Activated CD4-positive, CD25-positive, alpha-beta regulatory T cell (primary cell): Measurements from ENCODE around the gene BBS5.
"Not testable (repeated sequence)": the region's sequence is repeated elsewhere in the genome, so short reads cannot be mapped to it uniquely, and the experiment has no call there.

Source experiments
- DNase-seq, 4 experiments: peaks; one replicate each; lab custom pipeline; 2025; lab: John Stamatoyannopoulos, UW

BBS5 gene

DNA sequence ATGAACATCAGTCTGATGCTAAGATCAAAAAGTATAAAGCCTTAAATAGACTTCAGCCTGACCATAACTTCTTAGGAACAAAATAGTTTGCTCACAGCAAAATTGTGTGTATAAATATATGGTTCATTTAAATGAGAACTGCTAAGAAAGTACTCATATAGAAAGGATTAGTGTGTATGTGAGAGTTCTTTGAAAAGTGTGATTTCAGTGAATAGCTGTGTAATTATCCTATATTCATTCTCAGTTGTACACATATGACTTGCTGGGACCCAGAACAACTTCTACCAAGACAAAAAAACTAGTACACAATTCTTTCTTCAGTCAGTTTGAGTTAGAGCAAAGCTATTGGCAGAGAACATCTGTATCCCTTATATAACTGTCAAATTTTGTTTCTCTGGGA is 7.2 kb downstream of the BBS5 start:
- DNase-seq, result no peak

GRCh38 chr2:169490834-169491233 is 11.5 kb downstream of the BBS5 start:
- no peak for DNase-seq

DNA sequence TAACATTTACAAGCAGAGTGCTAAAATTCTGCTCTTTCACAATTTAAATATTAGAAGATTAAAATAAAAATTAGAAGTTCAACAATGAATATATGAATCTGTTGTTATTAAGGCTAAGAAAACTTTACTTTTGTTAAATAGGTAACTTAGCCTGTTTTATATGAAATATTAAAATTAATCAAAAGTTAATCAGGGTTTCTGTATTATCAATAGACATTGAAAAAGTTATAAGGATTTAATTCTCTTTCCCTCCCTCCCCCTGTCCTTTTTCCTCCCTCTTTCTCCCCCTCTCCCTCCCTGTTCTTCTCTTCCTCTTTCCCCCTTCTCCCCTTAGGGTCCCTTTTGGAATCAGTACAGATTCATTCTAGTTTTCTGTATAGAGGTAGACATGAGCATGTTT is 12.1 kb downstream of the BBS5 start:
- no peak for DNase-seq

DNA sequence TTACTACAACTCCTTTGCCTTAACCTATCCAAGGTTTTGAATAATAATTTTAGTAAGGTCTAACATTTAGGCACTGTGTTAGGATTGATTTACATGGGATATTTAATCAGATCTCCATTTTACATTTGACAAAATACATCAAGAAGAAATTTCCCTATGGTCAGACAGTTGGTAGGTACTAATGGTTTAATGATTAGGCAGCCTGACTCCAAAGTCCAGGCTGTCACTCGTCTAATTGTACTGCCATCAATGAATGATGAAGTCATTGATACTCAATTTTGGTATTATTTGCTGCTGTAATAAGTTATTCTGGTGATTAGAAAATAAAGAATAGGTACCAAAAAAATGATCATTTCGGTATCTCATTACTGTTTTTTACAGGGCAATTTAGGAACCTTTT is 14.1 kb downstream of the BBS5 start:
- no peak for DNase-seq

- no peak for DNase-seq
These were observed 16.1 kb downstream of the BBS5 start for GRCh38 chr2:169495310-169495928.

- no peak for DNase-seq
These were observed 25.4 kb downstream of the BBS5 start for GRCh38 chr2:169504651-169505050.

DNA sequence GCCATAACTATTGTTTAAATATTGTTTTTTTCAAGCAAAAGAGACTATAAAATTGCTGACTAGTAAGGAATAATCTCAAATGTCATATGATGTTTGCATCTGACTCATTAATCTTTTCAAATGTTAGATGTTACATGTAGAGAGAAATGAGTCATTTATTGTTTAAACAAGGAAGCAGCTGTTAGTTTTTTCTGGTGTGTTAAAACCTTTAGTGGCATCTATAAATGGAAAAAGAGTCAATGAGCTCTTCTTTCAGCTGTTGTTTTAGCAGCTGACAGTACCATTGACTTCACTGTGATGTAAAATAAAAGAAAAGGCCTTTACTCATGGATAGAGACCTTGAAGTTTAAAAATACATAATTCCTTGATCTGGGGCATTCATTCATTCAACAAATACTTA is 28.4 kb downstream of the BBS5 start:
- DNase-seq, result no peak

DNA sequence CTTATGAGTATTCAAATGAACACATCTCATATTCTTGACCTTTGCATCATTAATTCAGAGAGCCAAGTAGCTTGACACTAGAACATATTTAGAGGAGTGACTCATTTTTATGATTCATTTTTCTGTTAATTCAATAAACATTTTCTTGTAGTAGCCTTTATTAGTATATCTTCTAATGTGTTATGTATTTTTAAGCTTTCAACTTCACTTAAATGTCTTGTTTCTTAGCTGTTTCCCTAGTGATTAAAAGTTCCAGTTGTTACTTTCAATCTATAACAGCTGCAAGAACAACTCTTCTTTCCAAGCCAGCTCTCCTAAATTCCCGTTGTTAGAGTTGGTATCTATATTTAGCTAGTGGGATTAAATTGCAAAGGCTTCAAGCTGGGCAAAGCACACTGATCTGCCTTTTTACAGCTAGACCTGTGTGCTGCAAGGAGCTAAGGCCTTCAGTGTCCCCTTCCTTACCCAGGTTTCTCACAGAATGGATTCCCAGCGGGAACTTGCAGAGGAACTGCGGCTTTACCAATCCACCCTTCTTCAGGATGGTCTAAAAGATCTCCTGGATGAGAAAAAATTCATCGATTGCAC is 30.1 kb downstream of the BBS5 start, which contains the start of gene KLHL41:
KLHL41 (plus strand) TSS at position 405 of the 588 bp plus-strand sequence; CDS start at position 482, 77 bp downstream.
- DNase-seq, result no peak

DNA sequence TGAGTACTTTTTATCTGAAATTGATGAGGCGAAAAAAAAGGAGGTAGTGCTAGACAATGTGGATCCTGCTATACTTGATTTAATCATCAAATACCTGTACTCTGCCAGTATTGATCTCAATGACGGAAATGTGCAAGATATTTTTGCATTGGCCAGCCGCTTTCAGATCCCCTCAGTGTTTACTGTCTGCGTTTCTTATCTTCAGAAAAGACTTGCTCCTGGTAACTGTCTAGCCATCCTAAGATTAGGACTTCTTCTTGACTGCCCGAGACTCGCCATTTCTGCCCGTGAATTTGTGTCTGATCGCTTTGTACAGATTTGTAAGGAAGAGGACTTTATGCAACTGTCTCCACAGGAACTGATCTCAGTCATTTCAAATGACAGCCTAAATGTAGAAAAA is 30.7 kb downstream of the BBS5 start:
- no peak for DNase-seq

DNA sequence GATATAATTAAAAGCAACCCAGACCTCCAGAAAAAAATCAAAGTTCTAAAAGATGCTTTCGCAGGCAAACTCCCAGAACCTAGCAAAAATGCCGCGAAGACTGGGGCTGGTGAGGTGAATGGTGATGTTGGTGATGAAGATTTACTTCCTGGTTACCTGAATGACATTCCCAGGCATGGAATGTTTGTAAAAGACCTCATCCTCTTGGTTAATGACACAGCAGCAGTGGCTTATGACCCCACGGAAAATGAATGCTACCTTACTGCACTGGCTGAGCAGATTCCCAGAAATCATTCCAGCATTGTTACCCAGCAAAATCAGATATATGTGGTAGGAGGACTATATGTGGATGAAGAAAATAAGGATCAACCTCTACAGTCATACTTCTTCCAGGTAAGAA is 31.2 kb downstream of the BBS5 start:
- no peak for DNase-seq

DNA sequence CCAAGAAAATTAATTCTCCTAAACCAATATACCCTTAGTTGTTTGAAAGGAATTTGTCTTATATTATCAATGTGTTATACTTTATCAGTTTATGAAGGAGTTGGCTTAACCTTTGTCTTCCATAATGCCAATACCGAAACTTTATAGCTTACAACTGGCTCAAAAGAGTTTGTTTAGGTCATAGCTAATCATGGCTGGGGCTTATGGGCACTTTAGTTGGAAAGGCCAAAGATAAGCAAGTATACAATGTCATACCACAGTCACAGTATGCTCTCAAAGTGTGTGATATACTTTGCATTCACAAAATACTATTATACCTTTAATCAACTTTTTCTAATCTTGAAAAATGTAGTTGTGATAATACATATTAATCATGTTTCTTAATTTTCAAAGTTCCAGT is 32.5 kb downstream of the BBS5 start:
- DNase-seq, result no peak

DNA sequence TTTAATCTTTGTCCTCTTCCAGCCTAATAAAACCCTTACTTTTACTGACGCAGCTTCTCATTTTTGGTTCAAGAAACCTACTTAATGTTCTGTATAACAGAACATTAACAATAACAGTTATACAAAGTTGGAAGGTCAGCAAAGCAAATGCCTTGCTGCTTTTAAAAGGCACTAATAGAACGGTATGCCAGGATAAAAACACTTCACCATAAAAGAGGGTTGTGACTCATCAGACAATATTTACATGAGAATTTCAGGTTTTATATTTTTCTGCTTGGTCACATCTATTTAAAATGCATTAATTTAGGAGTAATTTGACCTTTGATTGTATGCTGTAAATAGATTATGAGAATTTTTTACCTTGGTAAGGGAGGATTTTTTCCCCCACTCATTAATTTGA is 33.2 kb downstream of the BBS5 start:
- DNase-seq, result no peak

DNA sequence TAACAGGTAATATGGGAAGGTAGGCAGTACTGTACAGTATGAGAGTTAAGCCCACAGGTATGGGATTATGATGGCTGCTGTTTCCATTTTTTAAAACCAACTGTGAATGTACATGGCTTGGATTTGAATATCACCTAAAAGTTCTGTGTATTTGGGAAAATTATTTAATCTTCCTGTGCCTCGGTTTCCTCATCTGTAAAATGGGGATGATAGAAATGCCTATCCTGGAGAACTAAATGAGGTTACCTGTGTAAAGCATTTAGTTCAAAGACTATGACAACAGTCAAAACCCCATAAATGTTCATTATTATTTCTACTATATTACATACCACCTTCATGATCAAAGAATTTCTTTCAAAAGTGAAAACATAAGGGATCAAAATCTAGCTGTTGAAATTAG is 33.8 kb downstream of the BBS5 start:
- DNase-seq, result no peak

- DNase-seq, result no peak
These were observed 34.6 kb downstream of the BBS5 start for GRCh38 chr2:169513926-169514325.

GRCh38 chr2:169514758-169515157 is 35.5 kb downstream of the BBS5 start:
- not testable (repeated sequence) for DNase-seq

DNA sequence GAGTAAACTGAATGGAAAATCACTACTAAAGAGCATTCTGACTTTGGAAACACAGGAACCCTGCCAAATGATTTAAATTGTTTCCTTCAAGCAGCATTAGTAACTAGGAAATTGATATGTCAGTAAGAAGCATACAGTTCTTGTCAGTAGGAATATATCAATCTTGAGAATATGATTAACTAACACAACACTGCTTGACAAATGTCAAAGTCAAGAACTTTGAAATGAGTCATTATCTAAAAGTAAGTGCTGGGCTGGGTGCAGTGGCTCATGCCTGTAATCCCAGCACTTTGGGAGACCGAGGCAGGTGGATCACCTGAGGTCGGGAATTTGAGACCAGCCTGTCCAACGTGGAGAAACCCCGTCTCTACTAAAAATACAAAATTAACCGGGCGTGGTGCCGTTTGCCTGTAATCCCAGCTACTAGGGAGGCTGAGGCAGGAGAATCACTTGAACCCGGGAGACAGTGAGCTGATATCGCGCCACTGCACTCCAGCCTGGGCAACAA is 37.2 kb downstream of the BBS5 start:
- DNase-seq, result not testable (repeated sequence)

DNA sequence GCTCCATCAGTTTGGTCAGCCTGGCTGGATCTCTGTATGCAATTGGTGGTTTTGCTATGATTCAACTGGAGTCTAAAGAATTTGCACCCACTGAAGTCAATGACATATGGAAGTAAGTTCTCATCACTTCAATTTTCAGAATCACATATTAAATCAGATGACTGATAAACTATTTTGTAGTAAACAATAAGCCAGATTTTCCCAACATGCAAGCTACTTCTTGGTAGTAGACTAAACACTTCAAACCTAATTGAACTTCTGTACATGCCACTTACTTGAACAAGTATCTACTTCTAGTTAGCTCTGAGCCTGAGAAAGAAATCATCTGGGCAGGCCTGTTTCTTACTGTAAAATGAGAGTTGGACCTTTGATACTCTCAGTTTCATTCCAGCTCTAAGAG is 41.6 kb downstream of the BBS5 start:
- no peak for DNase-seq

GRCh38 chr2:169523681-169524080 is 44.4 kb downstream of the BBS5 start:
- DNase-seq, result no peak

- DNase-seq, result no peak
These were observed 46.1 kb downstream of the BBS5 start for GRCh38 chr2:169525434-169525833.

DNA sequence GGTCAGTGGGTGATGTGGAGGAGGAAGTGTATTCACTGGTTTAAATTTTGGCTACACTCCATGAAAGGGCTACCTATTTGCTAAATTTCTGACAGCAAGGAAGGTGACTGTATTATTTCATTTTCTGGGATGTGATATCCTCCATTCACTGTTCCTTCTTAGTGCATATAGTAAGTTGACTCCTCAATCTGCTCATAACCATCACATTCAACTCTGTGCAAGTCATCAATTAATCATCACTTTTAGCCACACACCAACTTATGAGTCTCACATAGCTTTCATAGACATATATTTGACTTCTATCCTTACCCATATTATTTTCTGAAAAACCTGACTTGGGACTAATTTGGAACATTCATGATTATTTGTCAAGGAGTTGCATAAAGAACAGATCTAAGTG is 47.2 kb downstream of the BBS5 start:
- no peak for DNase-seq

DNA sequence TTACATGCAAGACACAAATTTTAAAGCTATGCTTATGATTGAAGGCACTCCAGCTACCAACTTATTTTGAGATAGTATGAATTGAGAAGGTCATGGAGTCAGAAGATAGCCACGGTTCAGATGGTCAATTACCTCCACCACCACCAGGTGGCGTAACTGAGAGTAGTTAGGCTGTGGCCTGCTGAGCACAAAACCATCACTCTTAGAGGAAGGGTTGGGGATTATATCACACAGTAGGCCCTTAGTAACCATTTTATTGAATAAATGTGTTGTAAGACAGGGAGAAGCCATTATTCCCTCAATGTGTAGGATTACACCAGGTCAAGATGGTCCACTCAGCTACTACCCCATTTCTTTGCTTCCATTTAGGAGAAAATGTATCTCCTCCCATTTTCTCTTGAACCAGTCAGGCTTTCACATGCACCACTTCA is 49.0 kb downstream of the BBS5 start:
- DNase-seq, result peak; percentile 54 to 65 (median 58)

GRCh38 chr2:169539460-169539859 is 60.2 kb downstream of the BBS5 start:
- DNase-seq, result not testable (repeated sequence)

DNA sequence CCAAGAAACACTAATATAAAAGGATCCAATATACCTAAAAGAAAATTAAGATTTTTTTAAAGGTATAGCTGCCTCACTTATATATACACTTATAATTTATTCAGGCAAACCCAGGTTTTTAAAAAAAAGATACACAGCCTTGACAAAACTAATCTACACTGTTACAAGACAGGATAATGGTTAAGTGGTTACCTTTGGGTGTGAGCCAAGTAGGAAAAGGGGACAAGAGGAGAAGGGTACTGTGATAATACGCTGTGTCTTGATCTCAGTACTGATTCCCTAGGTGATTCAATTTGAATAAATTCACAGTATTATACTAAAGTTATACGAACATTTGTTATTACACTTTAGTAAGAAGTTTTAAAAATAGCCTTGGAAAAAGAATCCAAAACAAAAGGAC is 60.9 kb downstream of the BBS5 start:
- no peak for DNase-seq

GRCh38 chr2:169542433-169542832 is 63.1 kb downstream of the BBS5 start:
- no peak for DNase-seq
